Hippocampal formation (tissue), 2 donors: ENCODE results near the gene MAPK10.
A peak's percentile ranks its signal among the peaks of the same experiment; 100 is the strongest.

ENCODE experiments used
- DNase-seq, 2 donors: peaks; one replicate each; lab custom pipeline; 2025; lab: John Stamatoyannopoulos, UW

MAPK10 gene

GRCh38 chr4:86359944-86360478 is at the start of gene MAPK10:
TSS of gene MAPK10 (minus strand) at chr4:86360053.
- DNase-seq, result peak; percentile 87 to 98

GRCh38 chr4:86403575-86403974 is 43.7 kb upstream of the MAPK10 start:
- DNase-seq, result no peak

GRCh38 chr4:86401826-86402225 is 42.0 kb upstream of the MAPK10 start:
- no peak for DNase-seq

- no peak for DNase-seq
Measured at GRCh38 chr4:86400216-86400615, 40.4 kb upstream of the MAPK10 start.

- no peak for DNase-seq
Measured at GRCh38 chr4:86398187-86398586, 38.3 kb upstream of the MAPK10 start.

- DNase-seq, result no peak
Measured at GRCh38 chr4:86393749-86394148, 33.9 kb upstream of the MAPK10 start.

- DNase-seq, result no peak
Measured at GRCh38 chr4:86389664-86390063, 29.8 kb upstream of the MAPK10 start.

- no peak for DNase-seq
Measured at GRCh38 chr4:86388252-86388651, 28.4 kb upstream of the MAPK10 start.

- no peak for DNase-seq
Measured at GRCh38 chr4:86386817-86387415, 27.1 kb upstream of the MAPK10 start.

GRCh38 chr4:86386201-86386600 is 26.3 kb upstream of the MAPK10 start:
- no peak for DNase-seq

- DNase-seq, result no peak
Measured at GRCh38 chr4:86381431-86381830, 21.6 kb upstream of the MAPK10 start.

- no peak for DNase-seq
Measured at GRCh38 chr4:86380181-86380724, 20.4 kb upstream of the MAPK10 start.

GRCh38 chr4:86376850-86377249 is 17.0 kb upstream of the MAPK10 start:
- no peak for DNase-seq

GRCh38 chr4:86368433-86368832 is 8.6 kb upstream of the MAPK10 start:
- DNase-seq, result no peak

- DNase-seq, result no peak
Measured at GRCh38 chr4:86367577-86367976, 7.7 kb upstream of the MAPK10 start.

GRCh38 chr4:86366920-86367319 is 7.1 kb upstream of the MAPK10 start:
- DNase-seq, result no peak

- no peak for DNase-seq
Measured at GRCh38 chr4:86362510-86362909, 2.7 kb upstream of the MAPK10 start.

GRCh38 chr4:86358257-86358656 is 1.6 kb downstream of the MAPK10 start:
- DNase-seq, result peak; percentile 13 to 56

GRCh38 chr4:86357608-86358007 is 2.2 kb downstream of the MAPK10 start:
- peak in 1 of 2 donors; percentile 49 for DNase-seq

- peak; percentile 8 to 40 for DNase-seq
Measured at GRCh38 chr4:86356425-86357210, 3.2 kb downstream of the MAPK10 start.

- no peak for DNase-seq
Measured at GRCh38 chr4:86354390-86354789, 5.5 kb downstream of the MAPK10 start.

GRCh38 chr4:86346320-86346719 is 13.5 kb downstream of the MAPK10 start:
- DNase-seq, result no peak

- no peak for DNase-seq
Measured at GRCh38 chr4:86344127-86344526, 15.7 kb downstream of the MAPK10 start.
